OCI-LY1 (cell line): ENCODE results near the gene DDR1.

Source experiments
- CTCF ChIP-seq: fragments of 200-600 bp; sonication (generic), shearing (Covaris generic); IDR thresholded peaks from 2 replicates; pipeline ENCODE4 v1.5.1; 2017; ENCODE audit warnings: mild to moderate bottlenecking, antibody characterized with exemption, low read length, moderate library complexity, mixed read lengths
- EZH2 ChIP-seq: fragments of 200-600 bp; sonication (generic), shearing (Covaris generic); IDR thresholded peaks from 2 replicates; pipeline ENCODE4 v1.8.0; 2017; ENCODE audit warnings: borderline replicate concordance, mixed run types, mild to moderate bottlenecking, antibody characterized with exemption, low read length, moderate library complexity, mixed read lengths

- TF ChIP-seq EZH2, result no peak
- TF ChIP-seq CTCF, result no peak
Observed at GRCh38 chr6:30882204-30882758, 2.0 kb upstream of the DDR1 start.
